ES-I3 (cell line): ENCODE data around the gene PARP12.

Experiments used
- H3K36me3 ChIP-seq: 2 replicates; pipeline ENCODE4 v1.6.1; 2013; ENCODE audit warnings: mild to moderate bottlenecking, low read length, control low read depth, moderate library complexity; ENCODE audit not compliant: insufficient read depth
- H3K4me1 ChIP-seq: 2 replicates; pipeline ENCODE4 v1.6.1; 2013; ENCODE audit warnings: mild to moderate bottlenecking, control low read depth, low read length; ENCODE audit not compliant: insufficient read depth
- H3K9ac ChIP-seq: 2 replicates; pipeline ENCODE4 v1.6.1; 2013; ENCODE audit warnings: low read depth, mild to moderate bottlenecking, low read length, moderate library complexity
- H3K9me3 ChIP-seq: 2 replicates; pipeline ENCODE4 v1.6.1; 2013; ENCODE audit warnings: mild to moderate bottlenecking, low read length, moderate library complexity; ENCODE audit not compliant: control insufficient read depth, insufficient read depth

PARP12 gene

DNA sequence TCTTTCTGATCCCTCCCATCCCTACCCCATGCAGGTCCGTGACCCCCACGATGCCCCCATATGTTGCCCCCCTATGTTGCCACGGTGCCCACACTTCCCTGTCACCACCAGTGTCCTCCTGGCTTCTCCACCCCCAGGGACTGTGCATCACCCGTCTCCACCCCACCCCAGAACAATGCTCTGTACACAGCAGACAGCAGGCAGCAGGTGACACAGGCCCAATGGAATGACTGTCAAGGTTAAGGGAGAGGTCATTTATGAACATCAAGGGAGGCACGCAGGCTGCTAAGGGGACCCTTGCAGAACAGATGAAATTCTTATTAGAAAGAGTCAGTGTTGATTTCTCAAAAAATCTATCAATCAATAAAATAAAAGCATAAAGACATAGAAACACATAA is 71.5 kb downstream of the PARP12 start:
- no peaks in the 10 kb centered on the region for H3K9me3 ChIP-seq
- no peaks in the 10 kb centered on the region for H3K36me3 ChIP-seq
- H3K4me1 ChIP-seq: 0 out of 2 replicates have a peak, but pooled peaks cover 2% of the 10 kb centered on the region
- H3K9ac ChIP-seq: no peak overlapping the region

- Histone ChIP-seq H3K9ac (no peak overlapping the region), H3K36me3 (no peaks in the 10 kb centered on the region), H3K9me3 (no peaks in the 10 kb centered on the region), H3K4me1 (0 out of 2 replicates have a peak, but pooled peaks cover 2% of the 10 kb centered on the region)
These were observed 72.0 kb downstream of the PARP12 start for GRCh38 chr7:139990571-139991268.

GRCh38 chr7:139990142-139990535 is 72.6 kb downstream of the PARP12 start:
- H3K9ac ChIP-seq: no peak overlapping the region
- 0 out of 2 replicates have a peak, but pooled peaks cover 2% of the 10 kb centered on the region for H3K4me1 ChIP-seq
- H3K36me3 ChIP-seq: no peaks in the 10 kb centered on the region
- H3K9me3 ChIP-seq: no peaks in the 10 kb centered on the region

DNA sequence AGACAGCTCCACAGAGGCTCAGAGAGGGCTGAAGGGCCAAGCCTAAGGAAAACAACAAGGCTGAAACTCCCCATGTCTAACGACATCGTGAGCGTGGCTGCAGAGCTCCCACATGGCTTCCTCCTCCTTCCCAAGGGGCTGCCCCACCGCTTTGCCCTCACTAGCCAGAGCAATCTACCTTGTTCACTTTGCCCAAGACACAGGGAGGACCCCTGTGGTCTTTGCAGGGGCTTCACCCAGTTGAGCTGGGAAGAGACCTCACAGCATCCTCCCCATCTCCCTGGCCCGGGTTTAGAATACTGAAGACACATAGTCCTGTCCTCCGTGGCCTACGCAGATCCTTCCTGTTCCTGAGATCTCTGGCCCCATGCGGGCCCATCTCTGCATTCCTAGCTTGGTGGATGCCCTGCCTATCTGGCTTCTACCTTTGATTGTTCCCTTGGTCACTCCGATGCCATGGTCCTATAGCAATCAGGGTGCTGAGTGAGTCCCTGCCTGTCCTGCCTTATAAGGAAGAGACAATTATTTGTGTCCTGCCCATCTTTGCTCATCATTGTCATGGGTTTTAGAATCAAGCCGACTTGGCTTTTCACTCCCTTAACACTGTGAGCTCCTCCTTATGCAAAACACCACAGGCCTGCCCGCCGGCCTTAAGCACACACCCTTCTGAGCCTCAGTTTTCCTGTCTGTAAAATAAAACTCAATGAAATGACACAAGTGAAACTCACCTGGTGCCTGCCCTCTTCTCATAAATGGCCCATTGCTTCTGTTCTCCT is 73.2 kb downstream of the PARP12 start:
- Histone ChIP-seq H3K9ac (no peak overlapping the region), H3K36me3 (no peaks in the 10 kb centered on the region), H3K9me3 (no peaks in the 10 kb centered on the region), H3K4me1 (0 out of 2 replicates have a peak, but pooled peaks cover 2% of the 10 kb centered on the region)

GRCh38 chr7:139987691-139988516 is 74.8 kb downstream of the PARP12 start:
- H3K9me3 ChIP-seq: no peaks in the 10 kb centered on the region
- 0 out of 2 replicates have a peak, but pooled peaks cover 2% of the 10 kb centered on the region for H3K4me1 ChIP-seq
- no peak overlapping the region for H3K9ac ChIP-seq
- H3K36me3 ChIP-seq: no peaks in the 10 kb centered on the region

DNA sequence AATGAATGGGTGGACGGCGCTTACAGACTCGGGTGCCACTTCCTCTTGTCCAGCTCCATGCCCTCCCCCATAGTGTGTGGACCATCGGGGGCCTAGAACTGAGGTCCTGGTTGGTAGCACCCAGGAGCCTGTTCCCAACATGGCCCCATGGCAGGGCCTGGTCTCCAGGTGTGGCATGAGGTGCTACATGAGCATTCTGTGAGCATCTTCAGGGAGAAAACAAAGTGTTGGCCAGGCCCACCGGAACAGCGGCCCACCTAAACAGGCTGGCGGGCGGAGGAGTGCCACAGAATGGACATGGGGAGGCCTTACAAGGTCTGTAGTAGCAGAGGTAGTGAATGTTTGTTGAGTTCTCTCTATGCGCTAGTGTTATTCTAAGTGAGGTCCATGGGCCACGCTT is 76.9 kb downstream of the PARP12 start:
- H3K4me1 ChIP-seq: 0 out of 2 replicates have a peak, but pooled peaks cover 2% of the 10 kb centered on the region
- no peaks in the 10 kb centered on the region for H3K9me3 ChIP-seq
- H3K36me3 ChIP-seq: no peaks in the 10 kb centered on the region
- H3K9ac ChIP-seq: no peak overlapping the region

DNA sequence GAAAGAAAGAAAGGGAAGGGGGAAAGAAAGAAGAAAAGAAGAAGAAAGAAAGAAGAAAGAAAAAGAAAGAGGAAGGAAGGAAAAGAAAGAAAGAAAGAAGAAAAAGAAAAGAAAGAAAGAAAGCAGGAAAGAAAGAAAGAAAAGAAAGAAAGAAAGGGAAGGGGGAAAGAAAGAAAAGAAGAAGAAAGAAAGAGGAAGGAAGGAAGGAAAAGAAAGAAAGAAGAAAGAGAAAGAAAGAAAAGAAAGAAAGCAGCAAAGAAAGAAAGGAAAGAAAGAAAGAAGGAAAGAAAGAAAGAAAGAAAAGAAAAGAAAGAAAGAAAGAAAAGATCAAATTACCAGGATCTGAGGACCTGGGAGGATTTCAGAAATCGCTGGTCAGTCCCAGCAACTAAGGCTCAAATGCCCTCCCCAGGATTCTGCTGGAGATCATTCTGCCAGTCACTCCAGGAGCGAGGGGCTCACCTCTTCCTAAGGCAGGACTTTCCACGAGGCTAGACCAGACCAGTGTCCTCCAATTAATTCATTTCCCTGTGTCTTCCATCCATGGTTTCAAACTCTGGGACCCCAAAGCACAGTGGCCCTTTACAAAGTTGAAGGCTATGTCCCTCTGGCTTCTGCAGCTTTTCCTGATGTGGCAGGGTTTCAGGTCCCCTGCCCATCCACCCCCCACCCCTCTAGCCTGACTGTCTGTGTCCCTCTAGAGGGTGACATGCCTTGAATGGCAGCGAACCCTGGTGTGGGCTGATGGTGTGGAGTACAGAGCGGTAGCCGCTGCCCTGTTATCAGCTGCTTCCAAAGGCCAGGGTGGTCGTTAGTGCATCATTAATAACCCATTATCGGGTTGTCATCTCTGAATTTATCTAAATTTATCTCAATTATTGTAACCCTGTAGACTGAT is 77.9 kb downstream of the PARP12 start:
- Histone ChIP-seq H3K36me3 (no peaks in the 10 kb centered on the region), H3K9ac (no peak overlapping the region), H3K9me3 (no peaks in the 10 kb centered on the region), H3K4me1 (peaks cover 2% of the 10 kb centered on the region; the same call in 1 of the 2 replicates)

GRCh38 chr7:139982927-139983920 is 79.5 kb downstream of the PARP12 start:
- Histone ChIP-seq H3K36me3 (no peaks in the 10 kb centered on the region), H3K9me3 (no peaks in the 10 kb centered on the region), H3K9ac (no peak overlapping the region), H3K4me1 (no peaks in the 10 kb centered on the region; the same call in 1 of the 2 replicates)

DNA sequence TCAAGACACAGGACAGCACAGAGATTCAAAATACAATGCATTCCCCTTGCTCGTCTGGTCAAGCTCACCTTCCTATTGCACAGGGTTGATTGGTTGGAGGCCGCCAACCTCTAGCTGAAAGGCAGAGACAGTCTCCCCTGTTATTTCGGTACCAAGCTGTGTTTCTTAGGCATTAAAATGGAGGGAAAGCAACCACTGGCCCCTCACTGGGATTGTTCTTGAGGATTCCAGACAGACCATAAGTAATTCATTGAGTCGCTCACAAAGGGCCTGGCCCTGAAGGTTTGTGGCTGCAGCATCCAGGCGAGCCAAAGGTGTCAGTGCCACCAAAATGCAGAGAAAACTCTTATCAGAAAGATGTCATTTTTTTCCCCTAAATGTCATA is 81.2 kb downstream of the PARP12 start:
- Histone ChIP-seq H3K9ac (no peak overlapping the region), H3K4me1 (peaks cover 2% of the 10 kb centered on the region), H3K36me3 (no peaks in the 10 kb centered on the region), H3K9me3 (no peaks in the 10 kb centered on the region)

GRCh38 chr7:139976838-139977656 is 85.7 kb downstream of the PARP12 start:
- Histone ChIP-seq H3K9ac (no peak overlapping the region), H3K9me3 (no peaks in the 10 kb centered on the region), H3K36me3 (no peaks in the 10 kb centered on the region)

DNA sequence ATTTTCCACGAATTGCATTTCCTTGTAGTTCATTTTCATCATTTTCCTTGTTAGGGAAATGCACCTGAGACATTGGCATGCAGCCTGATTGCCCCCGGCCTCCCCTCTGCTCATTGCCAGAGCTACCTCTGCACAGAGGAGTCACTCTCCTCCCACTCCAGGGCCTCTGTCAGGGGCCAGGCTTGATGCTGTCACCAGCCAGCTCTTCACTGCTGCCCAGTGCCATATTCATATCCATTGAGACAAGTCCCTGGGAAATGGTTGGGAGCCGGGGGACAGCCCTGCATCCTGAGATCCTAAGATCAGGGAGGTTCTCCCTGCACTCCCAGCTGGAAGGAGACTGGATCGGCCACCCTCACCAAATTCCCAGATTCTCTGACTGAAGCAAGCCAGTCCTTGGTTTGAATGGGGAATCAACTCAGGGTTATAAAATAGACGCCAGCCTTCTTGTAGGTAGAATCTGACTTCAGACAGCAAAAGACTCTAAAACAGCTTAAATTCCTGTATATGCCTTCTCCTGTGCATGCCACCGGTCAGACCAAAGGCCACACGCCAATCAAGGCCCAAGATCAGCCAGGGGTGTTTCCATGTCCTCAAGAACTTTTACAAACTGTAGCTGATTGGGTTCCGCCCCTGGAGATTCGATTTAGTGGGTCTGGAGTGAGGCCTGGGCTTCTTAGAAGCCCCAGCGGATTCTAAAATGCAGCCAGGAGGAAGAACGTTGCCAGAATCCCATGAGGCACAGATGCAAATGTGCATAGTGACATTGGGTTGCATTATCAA is 86.5 kb downstream of the PARP12 start:
- Histone ChIP-seq H3K9me3 (no peaks in the 10 kb centered on the region), H3K36me3 (no peaks in the 10 kb centered on the region), H3K9ac (no peak overlapping the region), H3K4me1 (peaks cover 36% of the 10 kb centered on the region)

More at GRCh38 chr7:139976838-139977656, 85.7 kb downstream of the PARP12 start:
- H3K4me1 ChIP-seq: peaks cover 28% of the 10 kb centered on the region
